Stimulated activated CD8-positive, alpha-beta memory T cell treated with anti-CD3 and anti-CD28 coated beads, Interleukin-4, amount 100 ng/mL, for 24 hours (primary cell): ENCODE measurements around the gene RIC8B.

ENCODE experiments used
- DNase-seq: peaks from one replicate; pipeline ENCODE4 v3.0.0-alpha.2; 2020; ENCODE audit warnings: low read depth

Gene RIC8B

DNA sequence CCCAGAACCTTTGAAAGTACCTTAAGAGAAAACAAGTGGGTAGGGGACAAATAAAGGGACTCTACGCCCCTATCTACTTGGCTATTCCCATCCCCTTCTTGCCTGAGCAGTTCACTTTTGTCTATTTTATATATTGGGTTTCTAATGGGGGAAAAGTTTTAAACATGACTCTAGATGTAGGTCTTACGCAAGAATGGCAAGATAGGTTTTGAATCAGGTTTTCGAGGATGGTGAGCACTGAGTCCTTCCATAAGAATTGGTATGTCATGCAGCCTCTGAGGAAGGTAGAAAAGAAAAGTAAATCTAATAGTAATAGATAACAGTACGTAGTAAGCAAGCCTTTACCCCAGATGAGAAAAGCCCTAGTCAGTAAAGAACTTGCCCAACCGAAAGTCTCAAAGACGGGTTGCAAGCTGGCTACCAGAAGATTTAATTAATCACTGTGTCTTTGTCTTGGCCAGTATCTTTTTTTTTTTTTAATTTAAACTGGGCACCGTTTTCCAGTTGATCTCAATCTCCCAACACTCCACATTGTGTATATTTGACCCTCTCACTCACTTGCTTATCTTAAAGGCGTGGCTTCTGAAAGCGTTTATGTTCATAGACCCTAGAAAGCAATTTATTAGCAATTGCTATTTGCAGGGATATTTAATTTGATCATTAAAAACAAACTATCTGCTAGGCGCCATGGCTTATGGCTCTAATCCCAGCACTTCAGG is 94.7 kb downstream of the RIC8B start:
- no peak for DNase-seq

DNA sequence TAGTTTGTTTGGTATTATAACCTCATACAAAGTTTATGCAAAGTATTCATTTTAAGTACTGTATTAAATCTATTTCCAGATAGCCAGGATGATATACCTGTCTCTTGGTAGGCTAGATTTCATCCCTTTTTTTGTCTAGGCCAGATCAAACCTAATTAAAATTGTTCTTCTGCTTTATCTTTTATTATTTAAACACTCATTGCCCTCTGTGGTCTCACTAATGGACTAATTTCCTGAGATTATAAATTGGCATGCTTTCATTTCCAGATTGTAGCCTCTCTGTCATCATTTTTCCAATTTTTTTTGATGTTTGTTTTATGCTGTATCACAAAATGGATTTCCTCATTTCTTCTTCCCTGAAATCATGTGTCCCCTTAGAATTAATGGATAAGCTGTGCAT is 95.6 kb downstream of the RIC8B start:
- DNase-seq, result no peak

DNA sequence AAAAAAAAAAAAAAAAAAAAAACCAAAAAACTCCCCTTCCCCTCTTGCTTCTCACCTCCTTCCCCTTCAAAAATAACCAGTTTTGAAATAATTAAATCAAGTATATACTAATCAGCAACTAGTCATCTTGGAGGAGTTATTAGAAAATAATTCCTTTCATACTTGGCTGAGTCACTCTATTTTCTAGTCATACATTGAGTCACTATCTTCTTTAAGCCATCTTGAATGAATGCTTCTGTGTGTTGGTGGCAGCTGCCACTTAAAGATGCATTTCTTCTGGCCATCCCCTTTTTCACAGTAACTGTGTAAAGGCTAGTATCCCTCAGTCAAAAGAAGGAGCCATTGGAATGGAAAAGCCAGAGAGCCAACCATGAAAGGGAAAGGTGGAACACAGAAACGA is 97.0 kb downstream of the RIC8B start:
- DNase-seq, result no peak

DNA sequence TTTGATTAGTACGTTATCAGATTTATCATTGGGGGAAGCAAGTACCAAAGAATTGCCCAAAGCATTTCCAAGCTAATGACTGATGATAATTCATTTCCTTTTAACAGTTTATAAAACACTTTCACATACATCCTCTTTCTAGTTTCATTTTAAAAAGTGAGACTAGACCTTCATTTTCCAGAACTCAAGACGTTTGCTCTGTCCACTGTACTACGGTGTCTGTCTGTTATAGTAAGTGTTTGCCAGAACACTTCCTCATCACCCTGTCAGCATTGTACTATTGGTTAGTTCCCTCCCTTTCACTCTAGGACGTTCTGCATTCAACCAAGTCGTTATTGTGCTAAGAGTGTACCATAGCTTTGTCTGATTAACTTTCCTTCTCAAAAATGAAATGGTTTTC is 99.5 kb downstream of the RIC8B start:
- no peak for DNase-seq

DNA sequence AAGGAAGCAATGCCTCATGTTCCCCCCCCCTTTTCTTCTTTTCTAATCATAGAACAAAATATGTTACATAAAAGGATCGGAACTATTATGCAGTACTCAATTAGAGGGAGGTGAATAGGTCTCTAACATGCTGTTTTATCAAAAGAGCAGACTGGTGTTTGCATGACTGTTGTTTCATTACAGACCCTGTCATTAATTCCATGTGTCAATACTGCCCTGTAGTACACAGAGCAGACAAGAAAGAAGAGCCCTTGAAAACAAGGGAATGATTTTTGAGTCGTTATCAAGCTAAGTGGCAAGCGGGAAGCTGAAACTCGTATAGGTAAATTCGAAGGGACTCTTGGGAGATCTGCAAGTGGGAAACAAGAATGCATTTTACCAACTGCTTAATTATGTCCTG is 104.3 kb downstream of the RIC8B start:
- no peak for DNase-seq

DNA sequence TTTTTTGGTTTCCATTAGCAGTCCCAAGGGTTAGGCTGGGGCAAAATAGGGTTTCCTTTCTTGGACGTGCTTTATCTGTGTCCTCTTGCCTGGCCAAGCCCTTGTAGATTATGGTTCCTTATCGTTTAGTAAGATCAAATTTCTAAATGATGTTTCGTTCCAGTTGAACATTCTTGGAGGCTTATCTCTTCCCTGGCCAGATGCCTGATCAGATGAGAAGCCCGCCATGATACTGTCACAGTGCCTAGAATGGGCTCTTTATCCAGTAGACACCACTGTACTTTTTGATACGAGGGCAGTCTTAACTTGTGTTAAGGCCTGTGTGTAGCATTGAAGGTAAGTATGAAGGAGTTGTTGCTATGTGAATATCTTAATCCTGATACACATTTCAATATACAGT is 105.1 kb downstream of the RIC8B start:
- DNase-seq, result no peak

DNA sequence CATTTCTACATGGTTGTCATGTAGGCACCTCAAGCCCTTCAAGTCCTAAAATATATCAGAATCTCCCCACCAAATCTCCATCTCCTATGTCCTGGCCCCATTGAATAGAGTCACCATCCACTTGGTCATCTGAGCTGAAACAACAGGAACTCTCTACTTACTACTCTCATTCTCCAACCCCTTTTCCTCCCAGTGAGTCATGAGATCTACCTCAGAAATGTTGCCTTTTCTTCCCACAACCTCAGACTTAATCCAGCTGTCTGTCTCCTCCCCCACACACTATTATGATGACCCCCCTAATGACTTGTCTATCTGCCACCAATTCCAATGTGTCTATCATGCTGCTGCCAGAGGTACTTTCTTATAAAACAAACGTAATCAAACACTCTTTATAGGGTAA is 108.9 kb downstream of the RIC8B start:
- no peak for DNase-seq

DNA sequence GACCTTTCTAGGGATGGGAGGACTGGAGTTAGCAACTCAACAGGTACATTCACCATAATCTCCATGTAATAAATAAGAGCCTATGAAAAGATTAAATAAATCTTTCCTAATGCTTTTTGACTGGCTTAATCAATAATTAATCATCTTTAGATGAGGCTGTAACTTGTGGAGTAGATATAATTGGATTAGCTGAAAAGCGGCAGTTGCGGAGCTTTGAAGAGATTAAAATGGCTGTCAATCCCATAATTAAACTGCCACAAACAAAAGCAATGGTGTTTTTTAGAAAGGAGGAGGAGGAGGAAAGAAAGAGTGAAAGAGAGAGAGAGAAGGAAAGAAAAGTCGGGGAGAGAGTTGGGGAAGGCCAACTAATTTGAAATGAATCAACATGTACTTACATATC is 110.5 kb downstream of the RIC8B start:
- no peak for DNase-seq

DNA sequence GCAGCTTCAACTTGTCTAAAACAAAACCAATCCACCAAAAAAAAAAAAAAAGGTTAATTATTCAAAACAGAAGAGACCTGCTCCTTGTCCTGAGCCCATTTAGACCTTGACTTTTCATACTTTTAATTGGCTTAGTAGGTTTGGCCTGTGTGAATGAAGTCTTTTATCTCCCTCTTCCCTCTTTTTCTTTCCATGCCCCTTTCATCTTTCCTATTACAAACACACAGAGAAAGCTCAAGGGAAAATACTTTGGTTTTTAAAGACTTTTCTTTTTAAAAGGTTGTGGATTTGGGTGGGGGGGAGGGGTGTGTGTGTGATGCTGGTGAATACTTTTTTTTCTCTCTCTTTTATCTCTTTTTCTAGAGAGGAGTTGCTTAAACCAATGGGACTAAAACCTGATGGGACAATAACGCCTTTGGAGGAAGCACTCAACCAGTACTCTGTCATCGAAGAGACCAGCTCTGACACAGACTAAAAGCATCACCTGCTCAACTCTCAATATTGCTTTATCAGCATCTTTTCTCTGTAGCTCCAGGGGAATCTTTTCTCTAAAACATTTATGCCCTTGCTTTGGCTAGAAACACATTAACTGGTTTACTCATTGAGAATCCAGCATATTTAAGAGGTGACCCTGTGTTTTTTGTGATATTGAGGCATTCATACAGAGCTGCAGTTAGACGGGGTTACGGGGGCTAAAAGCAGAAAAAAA is 111.2 kb downstream of the RIC8B start:
- DNase-seq, result no peak

DNA sequence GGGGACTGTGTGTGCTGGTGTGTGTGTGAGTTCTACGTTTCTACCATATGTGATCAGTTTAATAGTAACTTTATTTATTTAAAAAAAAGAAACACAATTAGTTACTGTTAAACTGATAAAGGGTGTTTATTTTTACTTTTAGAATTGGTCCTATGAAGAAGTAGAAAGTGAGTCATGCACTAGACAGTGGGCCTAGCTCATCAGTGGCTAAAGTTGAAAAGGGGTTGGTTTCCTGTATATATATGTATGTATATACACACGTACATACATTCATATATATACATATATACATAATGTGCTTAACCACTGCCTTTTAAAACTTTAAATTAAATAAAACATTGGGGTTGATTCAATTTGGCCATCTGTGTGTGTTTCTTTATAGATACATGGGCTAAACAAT is 112.5 kb downstream of the RIC8B start:
- no peak for DNase-seq

DNA sequence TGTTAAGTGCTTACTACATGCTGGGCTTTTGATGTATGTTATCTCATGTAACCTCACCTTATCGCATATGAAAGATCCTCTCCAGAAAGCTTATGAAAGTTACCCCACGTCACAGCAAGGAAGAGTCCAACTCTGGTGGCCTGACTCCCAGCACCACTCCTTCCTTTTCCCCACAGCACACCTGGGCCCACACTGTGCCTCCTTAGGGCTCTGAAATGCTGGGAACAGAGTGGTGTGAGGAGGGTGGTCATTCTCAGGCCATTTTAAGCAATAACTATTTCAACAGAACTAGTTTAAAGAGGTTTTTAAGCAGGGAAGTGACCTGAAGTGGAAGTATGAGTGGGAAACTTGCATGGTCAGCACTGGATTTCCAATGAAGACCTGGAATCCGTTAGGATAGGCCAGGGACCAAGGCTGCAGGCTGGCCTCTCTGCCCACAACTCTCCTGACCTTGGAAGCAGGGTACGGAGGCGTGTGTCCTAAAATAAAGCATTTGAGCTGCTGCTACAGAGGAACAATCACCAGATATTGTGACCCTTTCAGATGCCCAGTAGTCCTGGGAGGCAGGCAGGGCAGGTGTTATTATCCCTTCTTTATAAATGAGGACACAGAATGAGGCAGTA is 114.0 kb downstream of the RIC8B start:
- no peak for DNase-seq

DNA sequence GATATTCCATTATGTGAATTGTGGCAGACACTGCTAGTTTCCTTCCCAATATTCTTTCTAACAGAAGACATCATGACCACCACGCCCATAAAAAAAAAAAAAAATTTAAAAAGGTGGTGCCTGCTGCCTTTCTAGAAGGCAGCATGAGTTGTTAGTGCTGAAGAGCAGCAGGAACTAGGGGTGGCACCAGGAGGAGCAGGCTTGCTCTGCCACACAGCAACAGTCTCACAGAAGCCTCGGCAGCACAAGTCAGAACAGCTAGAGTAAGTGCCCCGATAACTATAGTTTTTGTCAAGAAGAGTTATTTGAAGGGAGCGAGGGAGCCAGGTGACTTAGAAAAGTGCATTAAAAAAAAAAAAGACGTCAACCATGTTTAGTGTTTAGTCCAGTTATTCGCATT is 114.8 kb downstream of the RIC8B start:
- no peak for DNase-seq

DNA sequence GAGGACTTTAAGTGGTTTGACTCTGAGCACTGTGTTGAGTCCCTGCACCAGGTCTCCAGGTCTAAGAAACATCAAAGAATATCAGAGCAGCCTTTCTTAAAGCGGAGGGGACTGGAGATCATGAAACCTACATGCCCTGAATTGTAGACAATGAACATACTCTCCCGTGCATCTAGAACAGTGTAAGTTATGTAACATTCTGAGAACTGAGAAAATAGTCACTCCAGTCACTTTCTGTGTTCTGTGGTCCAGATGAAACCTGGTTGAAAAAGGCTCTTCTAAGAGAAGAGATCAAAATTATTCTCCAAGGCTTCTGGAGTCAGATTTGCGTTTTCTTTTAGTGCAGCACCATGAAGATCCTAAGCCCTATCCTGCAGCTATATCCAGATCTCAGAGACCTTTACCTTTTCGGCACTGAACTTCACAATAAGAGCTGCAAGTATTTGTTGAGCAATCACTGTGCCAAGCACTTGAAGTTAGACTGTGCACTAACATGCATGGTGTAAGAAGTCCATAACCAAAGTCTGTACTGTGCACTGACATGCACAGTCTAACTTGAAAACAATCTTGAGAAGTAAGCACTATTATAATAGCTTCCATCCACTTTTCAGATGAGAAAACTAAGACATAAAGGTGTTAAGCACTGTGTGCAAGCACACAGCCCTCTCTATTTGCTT is 115.6 kb downstream of the RIC8B start:
- DNase-seq, result no peak

DNA sequence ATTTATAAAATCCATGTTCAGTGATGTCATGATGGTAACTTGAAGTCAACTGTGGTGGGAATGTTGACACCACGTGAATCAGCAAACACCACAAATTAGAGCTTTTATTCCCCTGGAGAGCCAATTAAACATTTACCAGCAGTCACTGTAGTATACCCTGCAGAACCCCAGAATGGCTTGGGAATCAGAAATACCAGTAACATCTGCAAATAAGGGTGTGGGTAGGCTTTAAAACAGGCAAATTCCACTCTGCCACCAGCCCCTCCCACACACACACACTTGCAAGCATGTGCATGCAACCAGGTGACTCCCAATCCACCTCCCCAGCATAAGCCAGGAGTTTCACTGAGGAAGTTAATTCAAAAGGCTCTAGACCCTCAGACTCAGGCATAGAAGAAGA is 117.6 kb downstream of the RIC8B start:
- DNase-seq, result no peak

DNA sequence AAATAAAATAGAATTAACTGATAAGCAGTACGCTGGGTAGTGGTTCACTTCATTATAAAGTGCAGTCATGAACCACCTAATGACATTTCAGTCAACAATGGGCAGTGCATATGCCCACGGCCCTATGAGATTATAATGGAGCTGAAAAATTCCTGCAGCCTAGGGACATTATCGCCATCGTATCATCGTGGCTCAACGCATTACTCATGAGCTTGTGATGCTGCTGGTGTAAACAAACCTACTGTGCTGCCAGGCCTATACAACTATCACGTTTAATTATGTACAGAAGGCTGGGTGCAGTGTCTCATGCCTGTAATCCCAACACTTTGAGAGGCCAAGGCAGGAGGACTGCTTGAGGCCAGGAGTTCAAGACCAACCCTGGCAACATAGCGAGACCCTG is 119.0 kb downstream of the RIC8B start:
- DNase-seq, result no peak

DNA sequence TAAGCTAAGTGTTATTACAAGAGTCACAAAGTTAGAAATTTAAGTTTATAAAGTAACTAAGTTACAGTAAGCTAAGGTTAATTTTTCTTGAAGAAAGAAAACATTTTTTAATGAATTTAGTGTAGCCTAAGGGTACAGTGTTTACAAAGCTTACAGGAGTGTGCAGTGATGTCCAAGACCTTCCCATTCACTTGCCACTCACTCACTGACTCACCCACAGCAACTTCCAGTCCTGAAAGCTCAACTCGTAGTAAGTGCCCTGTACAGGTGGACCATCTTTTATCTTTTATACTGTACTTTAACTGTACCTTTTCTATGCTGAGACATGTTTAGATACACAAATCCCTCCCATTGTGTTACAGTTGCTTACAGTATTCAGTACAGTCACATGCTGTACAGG is 120.3 kb downstream of the RIC8B start:
- no peak for DNase-seq

DNA sequence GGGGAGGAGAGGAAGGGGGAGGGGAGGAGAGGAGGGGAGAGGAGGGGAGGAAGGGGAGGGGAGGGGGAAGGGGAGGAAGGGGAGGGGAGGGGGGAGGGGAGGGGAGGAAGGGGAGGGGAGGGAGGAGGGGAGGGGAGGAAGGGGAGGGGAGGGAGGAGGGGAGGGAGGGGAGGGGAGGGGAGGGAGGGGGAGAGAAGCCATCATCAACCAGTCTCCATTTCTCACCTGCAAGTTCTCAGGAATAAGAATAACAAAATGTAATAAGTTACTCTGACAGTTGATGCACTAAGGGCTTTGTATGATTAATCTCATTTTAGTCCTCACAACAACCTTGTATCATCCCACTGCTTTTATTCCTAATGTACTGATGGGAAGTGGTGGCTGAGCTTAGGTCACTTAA is 122.1 kb downstream of the RIC8B start:
- no peak for DNase-seq

DNA sequence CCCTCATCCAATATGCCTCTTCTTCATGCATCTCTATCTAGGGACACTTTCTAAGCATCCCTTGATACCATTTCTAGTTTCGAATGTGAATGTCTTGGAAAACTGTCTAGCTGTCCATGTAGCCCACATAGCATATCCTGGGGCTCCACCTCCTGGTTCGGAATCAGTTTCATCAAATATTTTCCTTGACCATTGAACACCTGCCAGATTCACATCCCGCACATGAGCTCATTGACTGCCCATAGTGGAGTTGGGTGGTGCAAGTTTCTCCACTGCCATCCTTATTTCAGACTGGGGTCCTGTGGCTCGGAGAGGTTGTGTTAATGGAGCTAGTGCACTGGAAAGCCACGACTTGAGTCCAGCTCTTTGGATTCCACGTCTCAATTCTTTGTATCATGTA is 122.6 kb downstream of the RIC8B start:
- DNase-seq, result no peak

DNA sequence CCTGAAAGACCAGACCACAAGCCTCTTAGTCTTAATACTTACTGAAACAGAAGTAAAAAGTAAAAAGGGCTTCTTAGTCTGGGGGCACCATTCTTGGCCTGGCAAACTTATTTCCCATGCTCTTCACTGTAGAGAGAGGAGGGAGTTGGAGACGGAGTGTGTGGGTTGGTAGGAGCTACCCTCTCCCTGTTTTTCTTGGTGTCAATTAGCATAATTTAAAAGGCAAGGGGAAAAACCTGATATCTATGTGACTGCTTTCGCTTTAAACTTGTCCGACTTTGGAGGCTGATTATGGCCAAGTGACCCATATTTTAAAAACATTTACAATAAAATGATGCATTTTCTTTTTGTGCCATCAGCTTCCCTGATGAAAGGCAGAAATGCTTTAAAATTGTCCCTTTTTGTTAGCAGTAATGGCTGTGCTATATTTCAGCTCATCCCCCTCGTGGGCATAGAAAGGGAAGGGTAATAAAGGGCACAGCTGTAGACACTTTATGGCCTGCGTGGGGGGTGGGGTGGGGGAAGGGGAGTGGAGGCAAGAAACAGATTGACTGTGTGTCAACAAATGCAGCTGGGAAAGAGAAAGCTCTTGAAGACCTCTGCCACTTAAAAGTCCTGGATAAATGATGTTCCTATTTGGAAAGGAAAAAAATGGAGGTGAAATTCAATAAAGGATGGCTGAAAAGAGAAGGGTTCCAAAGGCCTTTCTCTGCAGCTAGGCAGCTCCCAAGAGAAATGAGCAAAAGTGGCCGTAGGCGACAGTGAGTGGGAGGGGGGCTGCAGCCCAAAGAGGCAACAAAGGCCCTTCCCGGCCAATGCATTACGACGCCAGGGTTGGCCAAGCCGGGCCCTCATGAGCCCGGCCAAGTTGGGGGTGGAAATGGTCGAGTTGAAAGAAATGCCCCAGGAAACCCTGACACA is 123.8 kb downstream of the RIC8B start:
- DNase-seq, result no peak

DNA sequence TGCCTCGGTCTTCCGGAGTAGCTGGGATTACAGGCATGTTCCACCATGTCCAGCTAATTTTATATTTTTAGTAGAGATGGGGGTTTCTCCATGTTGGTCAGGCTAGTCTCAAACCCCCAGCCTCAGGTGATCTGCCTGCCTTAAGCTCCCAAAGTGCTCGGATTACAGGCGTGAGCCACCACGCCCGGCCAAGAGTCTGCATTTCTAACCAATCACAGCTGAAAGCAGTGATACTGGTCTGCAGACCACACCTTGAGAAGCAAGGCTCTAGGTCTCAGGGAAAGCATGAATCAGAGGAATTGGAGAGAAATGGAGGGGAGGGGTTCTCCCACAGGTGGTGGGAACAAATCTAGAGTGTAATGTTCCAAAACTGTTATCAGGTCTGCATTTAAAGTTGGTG is 126.1 kb downstream of the RIC8B start:
- DNase-seq, result no peak

DNA sequence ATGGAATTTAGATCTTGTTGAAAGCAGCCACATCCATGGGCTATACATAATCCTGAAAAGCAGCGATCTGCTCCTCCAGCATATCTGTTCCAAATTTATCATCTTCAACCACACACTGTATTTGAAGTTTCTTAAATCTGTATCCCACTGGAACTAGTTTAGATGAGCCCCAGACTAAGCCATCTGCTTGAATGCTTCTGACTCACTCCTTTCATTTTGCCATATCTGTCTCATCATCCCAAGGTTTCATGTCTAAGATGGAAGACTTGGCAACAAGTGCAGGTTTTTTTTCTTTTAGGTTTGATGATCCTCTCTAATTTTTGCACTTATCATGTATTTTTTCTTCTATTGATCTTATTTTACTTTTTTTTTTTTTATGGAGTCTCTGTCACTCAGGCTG is 126.8 kb downstream of the RIC8B start:
- DNase-seq, result no peak

DNA sequence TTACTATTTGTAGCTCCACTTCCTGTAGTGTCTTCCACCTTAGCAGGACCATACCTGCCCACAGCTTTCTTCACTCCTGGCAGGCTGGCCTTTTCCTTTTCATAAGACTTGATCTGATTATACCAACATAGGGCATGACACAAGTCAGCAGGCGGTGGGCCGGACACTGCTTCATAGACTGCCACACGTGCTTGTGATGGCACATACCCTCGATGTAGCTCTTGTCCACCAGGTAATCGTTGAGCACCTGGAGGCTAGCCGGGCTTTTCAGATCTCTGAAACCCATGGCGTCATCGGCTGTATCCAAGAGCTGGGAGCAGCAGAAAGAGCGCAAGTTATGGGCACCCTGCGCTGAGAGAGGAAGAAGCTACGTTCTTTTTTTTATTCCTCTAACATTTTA is 127.6 kb downstream of the RIC8B start:
- no peak for DNase-seq
